ENCODE data around the gene PLCB4.

GRCh38 chr20:9269280-9269971, 200.5 kb downstream of the PLCB4 start:
- TF ChIP-seq CTCF (conservative IDR thresholded peaks at IDR 0.05 in 1 of 2, IDR thresholded peaks at IDR 0.05 in 1 of 2; ENCODE audit: extremely low read depth in 1 of 2, insufficient read depth in 1 of 2, low read depth in 1 of 2, low read length in 2 of 2) (no peak), EZH2 (IDR thresholded peaks at IDR 0.05; ENCODE audit: borderline replicate concordance, low read length) (no peak)
